Renal pelvis (tissue), 4 donors: Measurements from ENCODE around the gene TCN2. TPM values are rescaled to one million over a fixed set of nuclear protein-coding genes. Genes with fewer than 3 reads are reported as not detected.
A peak's percentile ranks its signal among the peaks of the same experiment; 100 is the strongest.
"Not testable (repeated sequence)": the region's sequence is repeated elsewhere in the genome, so short reads cannot be mapped to it uniquely, and the experiment has no call there.

Experiments used
- DNase-seq: peaks from one replicate; pipeline ENCODE4 v3.0.0-alpha.2; 2013
- polyA plus RNA-seq, 3 donors: library from polyadenylated mRNA; unstranded; fragments of 120-200 nt; gene quantifications; one replicate each; pipeline ENCODE4 v1.2.1, GENCODE V29; 2013; ENCODE audit not compliant: insufficient read length in 3 of 3

TCN2 gene
- polyA plus RNA-seq, 3 donors = 64.4 to 73.5 (median 70.3) TPM

- peak; percentile 33 for DNase-seq
Observed at GRCh38 chr22:30573594-30574094, 33.3 kb upstream of the TCN2 start.

- peak; percentile 41 for DNase-seq
Observed at GRCh38 chr22:30574095-30574981, 32.6 kb upstream of the TCN2 start, which contains the start of gene GAL3ST1. Gene GAL3ST1, minus strand, starts transcription at chr22:30574665. Its CDS starts 17,273 bp downstream, at chr22:30557392.

DNA sequence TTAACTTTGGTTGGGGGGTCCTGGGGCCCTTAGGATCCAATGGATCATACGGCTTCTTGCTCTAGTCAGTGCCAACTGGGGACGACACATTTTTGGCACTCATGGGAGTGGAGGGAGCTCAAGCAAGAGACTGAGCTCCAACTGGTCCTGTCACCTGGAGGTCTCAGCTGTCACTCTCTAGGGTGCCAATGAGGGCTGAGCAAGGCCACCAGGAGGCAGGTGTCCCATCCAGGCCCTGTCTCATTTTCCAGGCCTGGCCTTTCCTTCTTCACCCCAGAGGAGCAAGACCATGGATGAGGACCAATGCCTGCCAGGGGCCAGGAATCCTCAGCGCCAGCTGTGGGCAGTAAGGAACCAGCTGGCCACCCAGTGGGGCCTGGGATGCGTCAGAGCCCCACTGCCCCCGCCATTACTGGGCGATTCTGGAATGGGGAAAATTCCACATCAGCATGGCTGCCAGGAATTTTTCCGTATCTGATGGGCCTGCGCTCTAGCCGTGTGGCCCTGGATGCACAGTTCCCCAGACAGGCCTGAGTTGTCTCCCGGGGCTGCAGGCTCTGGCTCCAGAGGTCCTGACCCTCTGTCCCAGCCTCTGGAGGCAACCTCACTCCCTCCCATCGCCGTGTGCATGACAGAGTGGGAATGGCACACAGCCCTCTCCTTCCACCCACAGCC lies 31.8 kb upstream of the TCN2 start:
- no peak for DNase-seq

- no peak for DNase-seq
Observed at GRCh38 chr22:30575859-30576258, 31.1 kb upstream of the TCN2 start.

DNA sequence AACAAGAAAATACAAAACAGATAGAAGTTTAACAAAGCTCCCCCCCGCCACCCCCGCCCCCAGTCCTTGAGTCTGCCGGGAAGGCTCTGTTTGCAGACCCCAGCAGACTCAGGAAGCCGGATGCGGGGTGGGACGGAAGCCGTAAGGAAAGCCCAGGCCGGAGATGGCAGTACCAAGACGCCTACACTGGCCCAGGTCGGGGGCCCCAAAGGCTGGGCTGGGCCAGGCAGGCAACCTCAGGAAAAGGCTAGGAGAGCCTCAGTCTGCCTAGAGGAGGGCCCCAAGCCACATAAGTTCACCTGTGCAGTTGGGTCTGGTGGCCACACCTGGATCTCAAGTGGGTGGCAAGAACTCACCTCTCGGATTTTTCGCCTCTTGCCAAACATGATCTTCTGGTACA lies 28.5 kb upstream of the TCN2 start:
- DNase-seq = no peak

- no peak for DNase-seq
Observed at GRCh38 chr22:30580896-30581295, 26.1 kb upstream of the TCN2 start.

DNA sequence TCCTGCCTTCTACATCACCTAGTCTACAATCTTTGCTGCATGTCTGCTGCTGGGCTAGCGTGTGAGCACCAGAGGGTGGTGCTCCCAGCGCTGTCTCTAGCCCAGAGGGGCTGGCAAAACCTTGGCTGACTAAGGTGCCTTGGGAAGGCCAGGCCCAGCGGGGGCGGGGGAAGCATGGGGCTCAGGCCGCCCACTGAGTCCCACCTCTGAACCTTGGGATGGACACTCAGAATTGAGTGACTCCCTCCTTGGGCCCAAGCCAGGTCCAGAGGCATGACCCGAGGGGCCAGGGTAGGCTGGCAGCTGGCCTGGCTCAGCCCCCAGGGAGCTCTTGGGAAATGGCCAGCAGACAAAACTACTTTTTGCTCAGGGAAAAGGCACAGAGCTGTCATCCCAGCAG lies 24.9 kb upstream of the TCN2 start:
- no peak for DNase-seq

DNA sequence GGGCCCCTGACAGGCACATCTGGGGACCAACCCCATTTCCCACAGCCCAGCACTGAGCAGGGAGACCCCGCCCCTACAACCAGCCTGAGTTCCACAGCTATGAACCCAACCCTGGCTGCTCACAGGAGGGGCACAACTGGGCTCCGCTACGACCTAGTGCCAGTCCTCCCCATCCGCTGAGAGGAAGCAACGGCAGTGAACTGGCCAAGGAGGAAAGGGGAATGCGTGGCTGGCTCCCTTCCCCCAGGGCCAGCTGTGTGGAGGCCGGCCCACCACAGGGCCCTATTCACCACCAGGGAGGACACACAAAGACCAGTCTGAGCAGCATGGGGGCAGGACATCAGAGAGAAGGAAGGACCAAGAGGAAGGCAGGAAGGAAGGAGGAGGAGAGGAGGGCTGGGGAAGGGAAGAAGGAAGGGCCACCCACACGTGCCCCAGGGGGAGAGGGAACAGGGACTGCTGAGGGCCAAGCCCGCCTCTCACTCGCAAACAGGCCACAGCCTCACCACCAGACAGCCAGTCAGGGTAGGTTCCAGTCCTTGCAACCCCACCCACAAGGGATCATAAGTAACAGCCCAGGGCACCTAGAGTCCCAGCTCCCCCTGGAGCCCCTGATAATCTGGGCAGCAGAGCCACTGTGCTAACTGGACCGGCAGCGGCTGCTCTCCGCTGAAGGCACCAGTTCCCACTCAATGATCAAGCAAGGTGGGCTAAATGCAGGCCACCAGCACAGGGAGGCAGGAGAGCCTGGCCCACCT lies 24.0 kb upstream of the TCN2 start:
- DNase-seq = no peak

- no peak for DNase-seq
Observed at GRCh38 chr22:30584441-30584840, 22.5 kb upstream of the TCN2 start.

DNA sequence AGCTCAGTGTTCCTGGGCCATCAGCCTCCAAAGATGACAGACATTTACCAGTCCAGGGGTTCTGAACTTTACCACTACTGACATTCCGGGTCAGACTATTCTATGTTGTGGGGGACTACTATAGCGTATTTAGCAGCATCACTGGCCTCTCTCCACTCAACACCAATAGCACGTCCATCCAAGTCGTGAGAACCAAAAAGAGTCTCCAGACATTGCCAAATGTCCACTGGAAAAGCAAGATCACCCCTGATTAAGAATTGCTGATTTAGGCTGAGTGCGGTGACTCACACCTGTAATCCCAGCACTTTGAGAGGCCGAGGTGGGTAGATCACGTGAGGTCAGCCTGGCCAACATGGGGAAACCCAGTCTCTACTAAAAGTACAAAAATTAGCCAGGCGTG lies 20.6 kb upstream of the TCN2 start:
- DNase-seq = no peak

- DNase-seq = no peak
Observed at GRCh38 chr22:30591191-30591587, 15.8 kb upstream of the TCN2 start.

GRCh38 chr22:30591588-30592359 lies 15.2 kb upstream of the TCN2 start, which contains the start of gene PES1:
Gene PES1, minus strand, starts transcription at chr22:30591910. Its CDS starts 77 bp downstream, at chr22:30591833.
- DNase-seq = peak; percentile 98

- not testable (repeated sequence) for DNase-seq
Observed at GRCh38 chr22:30592360-30592713, 14.6 kb upstream of the TCN2 start.

- DNase-seq = no peak
Observed at GRCh38 chr22:30596199-30596598, 10.8 kb upstream of the TCN2 start.

DNA sequence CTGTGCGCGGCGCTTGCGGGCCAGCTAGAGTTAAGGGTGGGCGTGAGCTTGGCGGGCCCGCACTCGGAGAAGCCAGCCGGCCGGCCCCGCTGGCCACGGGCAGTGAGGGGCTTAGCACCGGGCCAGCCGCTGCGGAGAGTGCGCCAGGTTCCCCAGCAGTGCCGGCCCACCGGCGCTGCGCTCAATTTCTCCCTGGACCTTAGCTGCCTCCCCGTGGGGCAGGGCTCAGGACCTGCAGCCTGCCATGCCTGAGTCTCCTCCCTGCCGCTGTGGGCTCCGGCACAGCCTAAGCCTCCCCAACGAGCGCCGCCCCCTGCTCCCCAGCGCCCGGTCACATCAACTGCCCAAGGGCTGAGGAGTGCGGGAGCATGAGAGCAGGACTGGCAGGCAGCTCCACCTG lies 10.1 kb upstream of the TCN2 start:
- DNase-seq = no peak

- no peak for DNase-seq
Observed at GRCh38 chr22:30598986-30599385, 8.0 kb upstream of the TCN2 start.

GRCh38 chr22:30600921-30601320 lies 6.1 kb upstream of the TCN2 start:
- DNase-seq = no peak

DNA sequence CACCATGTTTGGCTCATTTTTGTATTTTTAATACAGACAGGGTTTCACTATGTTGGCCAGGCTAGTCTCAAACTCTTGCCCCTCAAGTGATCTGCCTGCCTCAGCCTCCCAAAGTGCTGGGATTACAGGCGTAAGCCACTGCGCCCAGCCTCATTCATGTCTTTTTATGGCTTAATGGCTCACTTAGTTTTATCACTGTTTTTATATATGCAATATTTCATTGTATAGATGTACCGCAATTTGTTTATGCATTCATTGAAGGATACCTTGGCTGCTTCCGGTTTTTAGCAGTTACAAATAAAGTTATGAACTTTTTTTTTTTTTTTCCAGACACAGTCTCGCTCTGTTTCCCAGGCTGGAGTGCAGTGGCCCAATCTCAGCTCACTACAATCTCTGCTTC lies 5.5 kb upstream of the TCN2 start:
- DNase-seq = no peak

GRCh38 chr22:30602049-30602448 lies 4.9 kb upstream of the TCN2 start:
- peak; percentile 26 for DNase-seq

DNA sequence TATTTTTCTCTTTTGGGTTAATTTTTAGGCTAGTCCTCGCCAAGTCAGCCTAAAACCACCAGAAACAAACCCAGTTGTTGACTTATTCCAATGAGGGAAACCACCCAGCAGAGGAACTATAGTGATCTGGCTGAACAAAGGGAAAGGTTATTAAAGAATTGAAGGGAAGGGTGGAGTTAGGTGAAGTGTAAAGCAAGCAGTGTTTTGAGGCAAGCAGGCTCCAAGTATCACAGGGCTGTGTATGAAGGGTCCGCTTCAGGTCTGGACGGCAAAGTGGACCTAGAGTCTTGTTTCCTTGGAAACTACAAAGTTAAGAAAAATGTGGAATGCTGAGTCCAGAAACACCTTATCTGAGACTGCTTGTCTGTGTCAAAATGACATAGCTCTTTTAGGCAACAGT lies 3.2 kb upstream of the TCN2 start:
- no peak for DNase-seq

DNA sequence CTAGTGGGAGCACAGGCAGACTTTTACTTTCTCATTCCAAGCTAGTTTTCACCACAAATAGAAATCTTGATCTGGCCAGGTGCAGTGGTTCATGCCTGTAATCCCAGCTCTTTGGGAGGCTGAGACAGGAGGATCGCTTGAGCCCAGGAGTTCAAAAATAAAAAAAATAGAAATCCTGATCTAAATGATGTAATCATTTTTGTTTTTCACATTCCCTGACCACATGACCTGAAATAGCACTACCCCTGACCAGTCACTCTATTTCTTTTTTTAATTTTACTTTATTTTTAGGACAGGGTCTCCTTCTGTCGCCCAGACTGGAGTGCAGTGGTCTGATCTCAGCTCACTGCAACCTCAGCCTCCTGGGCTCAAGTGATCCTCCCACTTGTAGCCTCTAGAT lies 2.3 kb upstream of the TCN2 start:
- no peak for DNase-seq
